Activated T-helper 1 cell treated with Interleukin-2 at 50 U/mL for 16 hours (primary cell): ENCODE data around the gene RECQL.

Experiments used
- DNase-seq: peaks from one replicate; pipeline ENCODE4 v3.0.0-alpha.2; 2020; ENCODE audit warnings: low read depth

The RECQL gene

DNA sequence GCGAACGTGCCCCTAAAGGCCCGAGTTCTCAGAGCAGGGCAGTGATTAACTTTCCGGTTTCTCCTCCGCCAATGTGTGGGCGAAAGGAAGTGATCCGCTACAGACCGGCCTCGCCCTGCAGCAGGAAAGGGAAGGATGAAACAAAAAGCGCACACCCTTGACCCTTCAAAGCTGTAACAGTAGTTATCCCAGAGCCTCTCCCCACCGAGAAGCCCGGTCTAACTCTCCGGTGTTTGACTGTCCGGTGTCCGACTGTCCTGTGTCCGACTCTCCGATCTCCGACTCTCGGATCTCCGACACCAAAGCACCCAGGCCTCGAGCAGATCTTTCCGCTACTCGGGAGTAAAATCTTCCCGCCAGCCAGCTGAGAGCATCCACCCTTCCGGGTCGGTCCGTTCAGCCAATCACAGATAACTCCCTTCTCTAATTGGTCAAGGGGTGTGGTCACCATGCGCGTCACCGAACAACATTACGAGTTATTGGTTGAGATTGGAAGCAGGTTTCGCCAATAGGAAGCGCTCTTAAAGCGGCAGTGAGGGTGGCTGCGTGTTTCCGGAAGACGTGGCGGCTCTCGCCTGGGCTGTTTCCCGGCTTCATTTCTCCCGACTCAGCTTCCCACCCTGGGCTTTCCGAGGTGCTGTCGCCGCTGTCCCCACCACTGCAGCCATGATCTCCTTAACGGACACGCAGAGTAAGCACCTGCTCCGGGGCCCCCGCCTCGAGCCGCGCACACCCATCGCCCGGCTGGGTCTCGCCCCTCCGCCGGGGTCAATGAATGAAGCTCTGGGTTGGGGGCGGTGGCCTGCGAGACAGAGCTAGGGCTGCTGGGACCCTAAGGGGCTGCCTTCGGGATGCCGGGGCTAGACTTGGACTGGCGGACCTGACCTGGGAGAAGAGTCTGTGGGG is at the start of gene RECQL, which contains the start of gene GOLT1B:
Gene RECQL, minus strand, starts transcription at position 378 of the 906 bp plus-strand sequence. CDS start 2,065 bp downstream, outside the sequence.
Gene GOLT1B, plus strand, starts transcription at position 532 of the 906 bp plus-strand sequence. Its CDS starts 135 bp downstream, at position 667.
- peak; percentile 80 for DNase-seq

- no peak for DNase-seq
Measured at GRCh38 chr12:21547437-21547836, 46.0 kb upstream of the RECQL start.

DNA sequence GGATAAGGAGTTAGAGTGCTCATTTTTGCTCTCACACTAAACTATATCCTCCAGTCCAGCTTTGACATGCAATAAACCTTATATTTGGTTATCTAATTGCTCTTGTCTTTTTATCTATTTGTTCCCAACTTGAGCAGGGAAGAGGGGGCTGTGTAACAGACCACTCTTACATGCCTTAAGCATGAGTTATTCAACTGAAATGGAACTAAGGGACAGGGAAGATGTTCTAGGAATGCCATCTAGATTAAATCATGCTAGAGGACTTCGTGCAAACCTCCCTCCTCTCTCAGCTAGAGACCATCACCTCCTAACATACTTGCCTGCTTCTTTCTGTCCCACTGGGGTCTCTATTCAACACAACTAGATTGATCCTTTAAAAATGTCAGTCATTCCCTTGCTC is 45.3 kb upstream of the RECQL start:
- no peak for DNase-seq

DNA sequence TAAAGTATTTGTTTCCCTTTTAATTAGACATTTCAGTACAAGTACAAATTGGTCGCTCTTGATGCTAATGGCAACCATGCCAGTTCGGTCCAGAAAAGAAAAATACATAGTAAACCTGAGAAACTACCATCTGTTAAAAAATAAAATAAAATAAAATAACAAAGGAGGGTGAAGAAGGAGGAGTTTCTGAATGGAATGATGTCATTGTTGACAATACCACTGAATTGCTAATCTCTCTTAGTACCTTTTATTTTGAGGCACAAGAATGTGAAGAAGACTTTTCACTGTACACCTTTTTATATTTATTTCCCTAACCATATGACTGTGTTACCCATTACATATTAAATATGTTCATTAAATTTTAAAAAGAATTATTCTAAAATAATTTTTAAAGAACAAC is 44.1 kb upstream of the RECQL start:
- DNase-seq, result no peak

DNA sequence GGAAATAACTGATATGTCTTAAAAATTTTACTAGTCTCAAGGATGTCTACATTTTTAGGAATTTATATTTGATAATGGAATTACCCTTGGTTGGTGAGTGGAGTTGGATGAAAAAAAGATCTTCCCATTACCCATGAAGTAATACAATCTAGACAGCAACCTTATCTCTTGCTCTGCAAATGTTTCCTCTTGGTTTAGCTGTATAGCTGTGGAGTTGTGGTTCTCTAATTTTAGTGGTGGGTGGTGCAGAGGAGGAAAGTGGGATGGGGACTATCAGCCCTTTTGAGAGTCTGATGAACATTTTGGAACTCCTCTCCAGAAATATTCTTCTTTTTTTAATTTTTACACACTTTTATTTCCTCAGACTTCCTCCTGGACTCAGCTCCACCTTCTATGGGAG is 41.7 kb upstream of the RECQL start:
- DNase-seq, result no peak

GRCh38 chr12:21542403-21542802 is 41.0 kb upstream of the RECQL start:
- DNase-seq, result no peak

DNA sequence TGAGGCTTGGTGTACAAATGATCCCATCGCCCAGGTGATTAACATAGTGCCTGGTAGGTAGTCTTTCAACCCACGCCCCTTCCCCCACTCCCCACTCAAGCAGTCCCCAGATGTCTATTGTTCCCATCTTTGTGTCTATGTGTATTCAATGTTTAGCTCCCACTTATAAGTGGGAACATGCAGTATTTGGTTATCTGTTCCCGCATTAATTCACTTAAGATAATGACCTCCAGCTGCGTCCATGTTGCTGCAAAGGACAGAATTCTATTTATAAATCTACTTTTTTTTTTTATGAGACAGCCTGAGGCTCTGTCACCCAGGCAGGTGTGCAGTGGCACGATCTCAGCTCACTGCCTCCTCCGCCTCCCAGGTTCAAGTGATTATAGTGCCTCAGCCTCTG is 40.3 kb upstream of the RECQL start:
- DNase-seq, result no peak

DNA sequence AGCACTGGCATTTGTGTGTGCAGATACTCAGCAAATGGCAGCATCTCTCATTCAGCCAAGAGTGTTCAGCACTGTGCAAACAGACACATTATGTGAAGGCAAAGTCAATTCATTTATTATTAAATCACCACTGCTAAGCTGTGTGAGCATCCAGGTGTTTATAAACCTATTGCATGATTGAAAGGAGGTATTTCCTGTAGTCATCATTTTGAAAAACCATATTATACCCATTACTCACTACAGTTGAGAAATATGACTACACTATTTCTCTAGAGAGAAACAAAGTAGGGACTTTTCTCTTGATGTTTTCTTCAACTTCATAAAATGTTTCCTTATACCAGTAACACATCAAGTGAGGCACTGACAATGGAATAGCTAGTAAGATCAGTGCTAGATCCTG is 38.4 kb upstream of the RECQL start:
- DNase-seq, result no peak

GRCh38 chr12:21538061-21538653 is 36.7 kb upstream of the RECQL start:
- no peak for DNase-seq

DNA sequence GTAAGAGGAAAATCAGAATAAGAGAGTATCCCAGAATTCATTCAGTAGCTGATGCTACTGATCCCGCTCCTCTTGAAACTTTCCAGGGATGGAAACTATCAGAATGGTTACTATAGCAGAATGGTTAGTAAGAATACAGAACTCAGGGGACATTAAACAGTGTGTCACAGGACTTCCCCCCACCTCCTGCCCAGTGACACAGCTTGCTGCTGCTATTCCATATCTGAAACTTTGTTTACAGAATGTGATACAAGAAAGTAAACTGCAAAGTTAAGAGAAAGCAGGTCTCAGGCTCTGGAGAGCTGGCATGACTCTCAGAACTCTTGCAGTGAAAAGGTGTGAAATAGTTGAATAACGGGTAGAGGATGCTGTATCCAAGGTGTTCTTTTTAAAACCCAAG is 28.0 kb upstream of the RECQL start:
- DNase-seq, result no peak

- no peak for DNase-seq
Measured at GRCh38 chr12:21528953-21529352, 27.5 kb upstream of the RECQL start.

- DNase-seq, result peak; percentile 42
Measured at GRCh38 chr12:21527451-21528180, 26.2 kb upstream of the RECQL start.

DNA sequence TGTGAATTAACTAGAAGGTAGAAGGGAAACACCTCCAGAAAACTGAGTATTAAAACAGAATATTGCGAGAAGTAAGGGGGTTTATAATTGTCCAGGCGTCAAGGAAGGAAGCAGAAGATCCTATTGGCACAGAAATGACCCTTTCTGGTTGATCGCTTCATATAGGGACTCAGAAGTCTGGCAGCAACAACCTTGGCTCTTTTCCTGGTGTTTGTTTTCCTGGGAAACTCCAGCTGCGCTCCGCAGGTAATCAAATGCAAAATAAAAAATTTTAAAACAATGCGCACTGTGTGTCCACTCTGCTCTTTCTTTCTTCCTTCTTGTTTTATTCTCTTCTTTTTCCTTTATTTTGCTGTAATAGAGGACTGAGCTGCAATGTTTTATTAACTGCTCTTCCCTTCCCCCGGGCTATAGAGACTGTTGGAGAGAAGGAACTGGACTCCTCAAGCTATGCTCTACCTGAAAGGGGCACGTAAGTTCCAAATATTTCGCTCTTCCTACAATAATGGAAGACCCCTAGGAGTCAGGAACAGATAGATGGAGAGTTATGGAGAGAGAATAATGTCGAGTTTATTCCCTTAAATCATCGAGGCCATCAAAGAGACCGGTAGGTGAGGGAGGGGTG is 25.4 kb upstream of the RECQL start:
- no peak for DNase-seq

GRCh38 chr12:21526053-21526452 is 24.6 kb upstream of the RECQL start, which contains the start of gene SPX:
Gene SPX, plus strand, starts transcription at chr12:21526296. Its CDS starts 177 bp downstream, at chr12:21526473.
- DNase-seq, result no peak

DNA sequence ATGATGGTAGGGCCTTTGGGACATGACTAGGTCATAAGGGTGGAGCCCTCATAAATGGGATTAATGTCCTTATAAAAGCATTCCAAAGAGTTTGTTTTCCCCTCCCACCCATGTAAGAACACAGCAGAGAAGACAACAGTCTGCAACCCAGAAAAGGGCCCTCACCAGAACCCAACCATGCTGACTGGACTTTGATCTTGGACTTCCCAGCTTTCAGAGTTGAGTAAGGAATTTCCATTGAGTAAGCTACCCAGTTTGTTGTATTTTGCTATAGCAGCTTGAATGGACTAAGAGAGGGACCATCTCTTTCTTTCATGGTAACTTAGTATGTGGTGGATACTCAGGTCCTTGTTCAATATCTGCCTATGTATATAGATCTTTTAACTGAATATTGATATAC is 21.7 kb upstream of the RECQL start:
- no peak for DNase-seq

DNA sequence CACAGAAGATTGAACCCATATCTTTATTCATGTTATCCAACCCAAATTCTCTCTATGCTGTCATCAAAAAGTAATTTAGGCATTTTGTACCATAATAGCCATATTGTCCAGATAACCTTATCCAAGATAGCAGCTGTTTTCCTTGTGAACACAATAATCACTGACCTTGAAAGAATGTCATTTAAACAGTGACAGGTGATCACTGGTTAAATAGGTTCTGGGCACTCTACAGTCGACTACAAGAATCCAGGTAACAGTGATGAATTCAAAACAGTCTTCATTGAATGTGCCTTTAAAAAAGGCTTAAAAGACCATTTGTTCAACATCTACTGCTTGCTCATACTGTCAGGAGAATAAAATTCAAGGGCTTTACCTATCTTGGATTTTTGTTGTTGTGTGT is 20.1 kb upstream of the RECQL start:
- no peak for DNase-seq

DNA sequence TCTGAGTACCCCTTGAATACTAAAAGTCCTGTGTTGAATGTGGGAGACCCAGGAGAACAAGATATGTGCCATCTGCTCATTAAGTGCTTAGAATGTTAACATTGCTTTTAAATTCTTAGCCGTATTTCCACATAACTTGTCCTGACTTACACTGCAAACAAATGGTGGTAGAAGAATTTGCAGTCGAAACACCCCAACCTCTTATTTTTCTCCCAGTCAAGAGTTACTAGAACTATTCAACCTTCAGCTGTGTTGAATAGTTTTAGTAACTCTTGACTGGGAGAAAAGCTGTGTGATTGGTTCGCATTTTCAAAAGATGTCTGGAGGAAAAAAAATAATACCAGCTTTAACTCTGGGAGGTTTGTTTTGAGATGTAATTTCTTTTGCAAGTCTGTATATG is 17.0 kb upstream of the RECQL start:
- DNase-seq, result no peak

DNA sequence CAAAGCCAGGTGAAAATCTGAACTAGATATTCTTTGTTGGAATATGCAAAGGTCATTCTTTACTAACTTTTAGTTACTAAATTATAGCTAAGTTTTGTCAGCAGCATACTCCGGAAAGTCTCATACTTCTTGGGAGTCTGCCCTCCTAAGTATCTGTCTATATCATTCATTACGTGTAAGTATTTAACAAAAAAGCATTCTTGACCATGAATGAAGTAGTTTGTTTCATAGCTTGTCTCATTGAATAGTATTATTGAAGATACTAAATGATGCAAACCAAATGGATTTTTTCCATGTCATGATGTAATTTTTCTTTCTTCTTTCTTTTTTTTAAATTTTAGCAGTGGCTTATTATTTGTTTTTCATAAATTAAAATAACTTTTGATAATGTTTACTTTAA is 14.8 kb upstream of the RECQL start:
- DNase-seq, result no peak

DNA sequence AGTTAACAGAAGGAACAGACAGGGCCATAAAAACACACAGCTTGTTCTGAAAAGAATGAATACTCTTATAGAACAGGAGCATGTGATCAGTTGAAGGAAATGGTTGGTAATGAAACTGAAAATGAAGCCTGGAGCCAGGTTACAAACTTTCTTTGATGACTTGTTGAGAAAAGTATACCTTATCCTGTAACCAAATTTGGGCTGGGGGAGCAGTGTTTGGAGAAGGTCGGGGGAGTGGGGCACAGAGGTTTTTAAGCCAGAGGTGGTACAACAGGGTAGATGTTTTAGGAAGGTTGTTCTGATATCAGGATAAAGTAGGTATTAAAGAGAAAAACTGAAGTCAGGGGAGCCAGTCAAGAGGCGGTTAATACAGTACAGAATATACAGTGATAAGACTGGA is 8.3 kb upstream of the RECQL start:
- DNase-seq, result no peak

DNA sequence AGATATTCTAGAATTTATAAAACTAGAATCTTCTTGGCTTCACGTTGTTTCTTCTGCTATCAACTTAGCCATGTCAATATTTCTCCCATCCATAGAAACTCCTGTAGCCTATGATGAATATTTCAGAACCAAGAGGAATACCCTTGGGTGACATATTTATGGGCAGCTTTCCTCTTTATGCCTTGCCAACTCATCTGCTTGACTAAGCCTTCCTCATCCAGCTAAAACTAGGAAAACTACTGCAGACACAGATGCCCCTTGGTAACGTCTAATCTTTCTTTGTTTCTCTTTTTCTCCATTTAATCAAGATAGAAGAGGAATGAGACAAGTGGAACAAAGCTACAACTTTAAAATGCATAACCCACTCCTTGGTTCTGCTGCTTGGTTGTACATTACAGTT is 6.4 kb upstream of the RECQL start:
- DNase-seq, result no peak

GRCh38 chr12:21505888-21506287 is 4.5 kb upstream of the RECQL start:
- DNase-seq, result no peak

DNA sequence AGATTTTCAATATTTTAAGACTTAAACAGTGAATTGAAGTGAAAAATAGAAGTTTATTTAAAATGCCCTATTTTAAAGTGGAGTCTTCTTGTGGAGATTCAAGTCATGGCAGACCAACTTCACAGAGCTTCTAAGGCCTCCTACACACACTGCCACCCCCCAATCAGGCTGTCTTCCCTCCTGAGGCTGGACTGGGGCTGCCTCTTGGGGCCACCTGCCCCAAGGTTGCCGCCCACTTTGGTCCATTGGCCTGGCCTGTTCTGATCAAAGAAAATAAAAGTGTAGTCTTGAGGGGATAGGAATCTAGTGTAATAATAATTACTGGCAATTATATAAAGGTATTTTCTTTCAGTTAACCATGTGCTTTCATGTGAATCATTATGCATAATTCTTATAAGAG is 1.4 kb upstream of the RECQL start:
- DNase-seq, result no peak
